ENCODE results near the gene FUT7.
A peak's percentile ranks its signal among the peaks of the same experiment; 100 is the strongest.

FUT7 gene

DNA sequence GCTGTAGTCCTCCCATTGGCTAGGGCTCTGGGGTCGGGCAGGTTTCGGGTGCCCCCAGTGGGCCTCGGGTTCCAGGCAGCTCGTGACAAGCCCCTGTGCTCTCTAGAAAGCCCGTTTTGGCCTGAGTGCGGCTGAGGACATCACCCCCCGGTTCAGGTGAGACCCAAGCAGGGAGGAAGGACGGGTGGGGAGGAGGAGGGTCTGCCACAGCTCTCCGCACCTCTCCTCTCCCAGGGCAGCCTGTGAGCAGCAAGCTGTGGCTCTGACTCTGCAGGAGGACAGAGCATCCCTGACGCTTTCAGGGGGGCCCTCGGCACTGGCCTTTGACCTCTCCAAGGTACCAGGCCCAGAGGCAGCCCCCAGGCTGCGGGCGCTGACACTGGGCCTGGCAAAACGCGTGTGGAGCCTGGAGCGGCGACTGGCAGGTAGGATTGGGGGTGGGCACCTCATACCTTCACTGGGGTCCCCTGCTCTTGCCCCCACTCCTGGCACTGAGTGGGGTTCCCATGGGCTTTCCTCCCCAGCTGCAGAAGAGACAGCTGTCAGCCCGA is 39.0 kb downstream of the FUT7 start:
- TF ChIP-seq CTCF (IDR thresholded peaks at IDR 0.05; ENCODE audit: low read depth, low read length), result no peak
- no peak for DNase-seq (ENCODE audit: extremely low read depth, low read depth)

DNA sequence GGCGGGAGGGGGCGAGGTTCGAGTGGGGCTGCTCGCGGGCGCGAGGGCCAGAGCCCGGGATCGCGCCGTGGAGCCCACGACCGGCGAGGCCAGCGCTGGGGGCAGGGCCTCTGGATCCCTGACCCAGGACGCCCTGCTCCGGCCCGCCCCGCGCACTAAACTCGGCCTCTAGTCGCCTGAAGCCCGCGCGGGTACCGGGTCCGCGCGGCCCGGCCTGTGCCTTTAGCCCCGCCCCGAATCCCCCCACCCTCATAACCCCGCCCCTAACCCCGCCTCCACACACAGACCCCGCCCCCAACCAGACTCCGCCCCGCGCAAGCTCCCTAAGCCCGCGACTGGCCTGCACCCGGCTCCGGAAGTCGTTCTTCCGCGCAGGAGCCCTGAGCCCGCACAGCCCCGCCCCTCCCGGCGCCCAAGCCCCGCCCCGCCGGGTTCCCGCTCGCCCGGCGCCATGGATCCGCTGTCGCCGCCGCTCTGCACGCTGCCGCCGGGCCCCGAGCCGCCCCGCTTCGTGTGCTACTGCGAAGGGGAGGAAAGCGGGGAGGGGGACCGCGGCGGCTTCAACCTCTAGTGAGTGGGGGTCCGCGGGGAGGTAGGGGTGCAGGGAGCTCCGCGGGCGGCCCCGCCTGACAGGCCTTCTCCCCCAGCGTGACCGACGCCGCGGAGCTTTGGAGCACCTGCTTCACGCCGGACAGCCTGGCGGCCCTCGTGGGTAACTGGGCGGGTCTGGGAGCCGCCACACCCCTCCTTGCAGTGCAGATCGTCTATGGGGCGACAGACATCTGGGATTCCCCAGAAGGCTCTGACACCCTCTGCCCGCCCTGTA is 39.7 kb downstream of the FUT7 start, which contains the start of gene PAXX:
Gene PAXX, plus strand, starts transcription at position 430 of the 826 bp plus-strand sequence. Its CDS starts 22 bp downstream, at position 452.
- peak; percentile 63 for DNase-seq (ENCODE audit: extremely low read depth, low read depth)
- TF ChIP-seq CTCF (IDR thresholded peaks at IDR 0.05; ENCODE audit: low read depth, low read length), result no peak

DNA sequence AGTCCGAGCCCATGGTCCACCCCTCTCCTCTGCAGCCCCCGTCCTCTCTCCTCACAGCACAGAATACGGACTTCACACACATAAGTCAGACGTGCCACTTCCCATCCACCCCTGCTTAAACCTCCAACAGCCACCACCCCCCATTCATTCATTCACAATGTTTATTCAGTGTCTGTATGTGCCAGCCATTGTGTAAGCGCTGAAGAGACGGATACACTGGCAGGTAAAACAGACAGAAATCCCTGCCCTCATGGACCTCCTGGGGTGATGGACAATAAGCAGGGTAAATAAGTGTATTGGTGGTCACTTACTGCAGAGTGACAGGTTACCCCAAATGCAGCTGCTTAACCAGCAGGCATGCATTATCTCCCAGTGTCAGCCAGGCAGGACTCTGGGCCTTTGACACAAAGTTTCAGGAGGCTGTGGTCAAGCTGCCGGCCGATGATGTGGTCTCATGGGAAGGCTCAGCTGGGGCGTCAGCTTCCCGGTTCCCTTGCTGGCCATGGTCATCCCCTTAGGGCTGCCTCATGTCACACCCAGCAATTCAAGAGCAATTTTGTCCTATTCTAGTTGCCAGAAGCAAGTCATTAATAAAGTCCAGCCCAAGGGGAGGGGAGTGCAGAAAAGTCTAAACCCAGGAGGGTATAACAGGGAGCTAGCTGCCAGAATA is 41.5 kb downstream of the FUT7 start:
- DNase-seq (ENCODE audit: extremely low read depth, low read depth), result no peak
- no peak for TF ChIP-seq CTCF (IDR thresholded peaks at IDR 0.05; ENCODE audit: low read depth, low read length)

DNA sequence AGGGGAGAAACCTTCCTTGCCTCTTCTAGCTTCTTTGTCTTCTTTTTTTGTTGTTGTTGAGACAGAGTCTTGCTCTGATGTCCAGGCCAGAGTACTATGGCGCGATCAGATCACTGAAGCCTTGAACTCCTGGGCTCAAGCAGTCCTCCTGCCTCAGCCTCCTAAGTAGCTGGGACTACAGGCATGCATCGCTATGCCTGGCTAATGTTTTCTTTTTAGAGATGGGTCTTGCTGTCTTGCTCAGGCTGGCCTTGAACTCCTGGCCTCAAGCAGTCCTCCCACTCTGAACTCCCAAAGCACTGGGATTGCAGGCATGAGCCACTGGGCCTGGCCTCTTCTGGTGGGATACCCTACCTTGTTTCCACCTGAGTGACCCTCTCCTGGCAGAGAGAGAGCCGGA is 43.0 kb downstream of the FUT7 start:
- no peak for TF ChIP-seq CTCF (IDR thresholded peaks at IDR 0.05; ENCODE audit: low read depth, low read length)
- DNase-seq (ENCODE audit: extremely low read depth, low read depth), result no peak

- DNase-seq (ENCODE audit: extremely low read depth, low read depth), result no peak
- no peak for TF ChIP-seq CTCF (IDR thresholded peaks at IDR 0.05; ENCODE audit: low read depth, low read length)
Observed at GRCh38 chr9:136985853-136986252, 46.0 kb downstream of the FUT7 start.

DNA sequence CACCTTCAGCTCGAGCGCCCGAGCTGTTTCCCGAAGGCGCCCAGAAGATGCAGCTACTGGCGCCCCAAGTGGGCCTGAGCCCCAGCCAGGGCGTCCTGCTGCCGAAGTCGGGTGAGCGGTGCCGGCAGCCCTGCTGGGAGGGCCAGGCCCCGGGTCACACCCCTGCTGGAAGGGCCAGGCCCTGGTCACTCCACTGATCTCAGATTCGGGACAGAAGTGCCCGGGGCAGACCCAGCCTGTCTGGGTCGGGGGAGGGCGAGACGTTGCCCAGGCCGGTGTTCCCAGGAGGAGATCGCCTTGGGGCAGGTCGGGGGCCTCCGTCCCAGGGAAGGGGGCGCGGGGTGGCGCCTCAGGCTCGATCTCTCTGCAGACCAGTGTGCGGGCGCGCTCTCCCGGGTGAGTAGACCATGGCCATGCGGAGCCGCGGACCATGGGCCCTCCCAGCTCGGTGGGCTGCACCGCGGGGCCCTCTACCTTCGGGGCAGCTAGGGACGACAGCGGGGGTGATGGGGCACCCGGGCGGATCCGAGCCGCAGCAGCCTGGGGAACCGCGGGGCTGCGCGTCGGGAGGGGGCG is 46.8 kb downstream of the FUT7 start:
- DNase-seq (ENCODE audit: extremely low read depth, low read depth), result no peak
- TF ChIP-seq CTCF (IDR thresholded peaks at IDR 0.05; ENCODE audit: low read depth, low read length), result no peak
